Measurements from ENCODE around the gene CDC42EP2. TPM values are rescaled to one million over a fixed set of nuclear protein-coding genes. Genes with fewer than 3 reads are reported as not detected.

Gene CDC42EP2
- total and polyA plus RNA-seq, 2 of the 13 experiments (the other 11 are each of a cell fraction or from before 2014, with no cell fraction given) = 2.3 to 7.1 TPM

DNA sequence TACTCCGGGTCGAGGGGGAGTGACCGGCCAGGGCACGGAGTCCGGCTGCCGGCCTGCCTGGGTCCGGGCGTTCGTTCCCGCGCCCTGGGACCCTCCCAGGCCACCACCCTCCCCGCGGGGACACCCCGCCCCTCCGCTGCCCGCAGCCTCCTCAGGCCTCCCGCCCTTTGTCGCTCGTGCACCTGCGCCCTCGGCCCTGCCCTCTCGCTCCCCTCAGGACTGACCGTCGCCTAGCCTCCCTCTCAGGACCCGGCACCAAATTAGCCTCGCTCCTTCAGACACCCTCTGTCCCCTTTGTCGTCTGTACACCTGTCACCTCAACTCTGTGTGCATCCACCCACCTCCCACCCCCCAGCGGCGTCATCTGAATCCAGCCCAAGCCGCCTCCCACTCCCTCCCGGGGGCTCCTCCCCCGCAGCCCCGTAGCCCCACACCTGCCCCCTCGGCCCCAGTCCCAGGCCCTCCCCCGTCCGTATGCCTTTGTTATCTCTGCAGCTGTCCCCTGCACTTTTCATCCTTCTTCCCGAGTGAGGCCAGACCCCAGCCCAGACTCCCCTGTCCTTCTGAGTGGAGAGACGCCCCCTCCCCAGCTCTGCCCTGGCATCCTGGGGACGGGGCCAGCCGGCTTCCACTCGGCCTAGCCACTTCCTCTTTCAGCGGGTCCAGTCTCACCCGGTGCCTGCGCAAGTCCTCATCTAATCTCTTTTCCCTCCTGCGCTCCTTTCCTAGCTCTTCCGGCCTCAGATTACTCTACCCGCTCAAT is 40.5 kb downstream of the CDC42EP2 start (continued):
- TF ChIP-seq ZNF609 (CRISPR knock-in tag; IDR thresholded peaks at IDR 0.05; ENCODE audit: borderline replicate concordance) (0 out of 2 replicates have a peak, but pooled peaks have one; percentile 24), THAP8 (CRISPR knock-in tag; IDR thresholded peaks at IDR 0.05; ENCODE audit: borderline replicate concordance) (0 out of 2 replicates have a peak, but pooled peaks have one; percentile 39), POLR2A (IDR thresholded peaks at IDR 0.05; ENCODE audit: insufficient read depth in 1 of 2, low read depth in 2 of 2, low read length in 2 of 2) (0 out of 4 replicates have a peak, but pooled peaks of 1 of the 2 experiments have one; percentile 9), ZNF782 (CRISPR knock-in tag; IDR thresholded peaks at IDR 0.05; ENCODE audit: borderline replicate concordance) (0 out of 2 replicates have a peak, but pooled peaks have one; percentile 46), ZNF230 (CRISPR knock-in tag; IDR thresholded peaks at IDR 0.05) (peak; percentile 66; the same call in 1 of the 2 replicates), PAX8 (CRISPR knock-in tag; IDR thresholded peaks at IDR 0.05; ENCODE audit: borderline replicate concordance) (0 out of 2 replicates have a peak, but pooled peaks have one; percentile 41), TCF12 (IDR thresholded peaks at IDR 0.05) (no peak), TCF12 (CRISPR knock-in tag; IDR thresholded peaks at IDR 0.05) (0 out of 2 replicates have a peak, but pooled peaks have one; percentile 60)
- TF ChIP-seq, protein P1, sequence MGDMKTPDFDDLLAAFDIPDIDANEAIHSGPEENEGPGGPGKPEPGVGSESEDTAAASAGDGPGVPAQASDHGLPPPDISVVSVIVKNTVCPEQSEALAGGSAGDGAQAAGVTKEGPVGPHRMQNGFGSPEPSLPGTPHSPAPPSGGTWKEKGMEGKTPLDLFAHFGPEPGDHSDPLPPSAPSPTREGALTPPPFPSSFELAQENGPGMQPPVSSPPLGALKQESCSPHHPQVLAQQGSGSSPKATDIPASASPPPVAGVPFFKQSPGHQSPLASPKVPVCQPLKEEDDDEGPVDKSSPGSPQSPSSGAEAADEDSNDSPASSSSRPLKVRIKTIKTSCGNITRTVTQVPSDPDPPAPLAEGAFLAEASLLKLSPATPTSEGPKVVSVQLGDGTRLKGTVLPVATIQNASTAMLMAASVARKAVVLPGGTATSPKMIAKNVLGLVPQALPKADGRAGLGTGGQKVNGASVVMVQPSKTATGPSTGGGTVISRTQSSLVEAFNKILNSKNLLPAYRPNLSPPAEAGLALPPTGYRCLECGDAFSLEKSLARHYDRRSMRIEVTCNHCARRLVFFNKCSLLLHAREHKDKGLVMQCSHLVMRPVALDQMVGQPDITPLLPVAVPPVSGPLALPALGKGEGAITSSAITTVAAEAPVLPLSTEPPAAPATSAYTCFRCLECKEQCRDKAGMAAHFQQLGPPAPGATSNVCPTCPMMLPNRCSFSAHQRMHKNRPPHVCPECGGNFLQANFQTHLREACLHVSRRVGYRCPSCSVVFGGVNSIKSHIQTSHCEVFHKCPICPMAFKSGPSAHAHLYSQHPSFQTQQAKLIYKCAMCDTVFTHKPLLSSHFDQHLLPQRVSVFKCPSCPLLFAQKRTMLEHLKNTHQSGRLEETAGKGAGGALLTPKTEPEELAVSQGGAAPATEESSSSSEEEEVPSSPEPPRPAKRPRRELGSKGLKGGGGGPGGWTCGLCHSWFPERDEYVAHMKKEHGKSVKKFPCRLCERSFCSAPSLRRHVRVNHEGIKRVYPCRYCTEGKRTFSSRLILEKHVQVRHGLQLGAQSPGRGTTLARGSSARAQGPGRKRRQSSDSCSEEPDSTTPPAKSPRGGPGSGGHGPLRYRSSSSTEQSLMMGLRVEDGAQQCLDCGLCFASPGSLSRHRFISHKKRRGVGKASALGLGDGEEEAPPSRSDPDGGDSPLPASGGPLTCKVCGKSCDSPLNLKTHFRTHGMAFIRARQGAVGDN (CRISPR knock-in tag; IDR thresholded peaks at IDR 0.05) = peak; percentile 37
- TF ChIP-seq, protein P2, sequence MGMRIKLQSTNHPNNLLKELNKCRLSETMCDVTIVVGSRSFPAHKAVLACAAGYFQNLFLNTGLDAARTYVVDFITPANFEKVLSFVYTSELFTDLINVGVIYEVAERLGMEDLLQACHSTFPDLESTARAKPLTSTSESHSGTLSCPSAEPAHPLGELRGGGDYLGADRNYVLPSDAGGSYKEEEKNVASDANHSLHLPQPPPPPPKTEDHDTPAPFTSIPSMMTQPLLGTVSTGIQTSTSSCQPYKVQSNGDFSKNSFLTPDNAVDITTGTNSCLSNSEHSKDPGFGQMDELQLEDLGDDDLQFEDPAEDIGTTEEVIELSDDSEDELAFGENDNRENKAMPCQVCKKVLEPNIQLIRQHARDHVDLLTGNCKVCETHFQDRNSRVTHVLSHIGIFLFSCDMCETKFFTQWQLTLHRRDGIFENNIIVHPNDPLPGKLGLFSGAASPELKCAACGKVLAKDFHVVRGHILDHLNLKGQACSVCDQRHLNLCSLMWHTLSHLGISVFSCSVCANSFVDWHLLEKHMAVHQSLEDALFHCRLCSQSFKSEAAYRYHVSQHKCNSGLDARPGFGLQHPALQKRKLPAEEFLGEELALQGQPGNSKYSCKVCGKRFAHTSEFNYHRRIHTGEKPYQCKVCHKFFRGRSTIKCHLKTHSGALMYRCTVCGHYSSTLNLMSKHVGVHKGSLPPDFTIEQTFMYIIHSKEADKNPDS (CRISPR knock-in tag; IDR thresholded peaks at IDR 0.05) = no peak
- TF ChIP-seq, protein P3, sequence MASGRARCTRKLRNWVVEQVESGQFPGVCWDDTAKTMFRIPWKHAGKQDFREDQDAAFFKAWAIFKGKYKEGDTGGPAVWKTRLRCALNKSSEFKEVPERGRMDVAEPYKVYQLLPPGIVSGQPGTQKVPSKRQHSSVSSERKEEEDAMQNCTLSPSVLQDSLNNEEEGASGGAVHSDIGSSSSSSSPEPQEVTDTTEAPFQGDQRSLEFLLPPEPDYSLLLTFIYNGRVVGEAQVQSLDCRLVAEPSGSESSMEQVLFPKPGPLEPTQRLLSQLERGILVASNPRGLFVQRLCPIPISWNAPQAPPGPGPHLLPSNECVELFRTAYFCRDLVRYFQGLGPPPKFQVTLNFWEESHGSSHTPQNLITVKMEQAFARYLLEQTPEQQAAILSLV (CRISPR knock-in tag; IDR thresholded peaks at IDR 0.05; ENCODE audit: borderline replicate concordance) = peak; percentile 27; the same call in 1 of the 2 replicates
